ENCODE data around the gene CYP4V2. TPM values are rescaled to one million over a fixed set of nuclear protein-coding genes. Genes with fewer than 3 reads are reported as not detected.
A peak's percentile ranks its signal among the peaks of the same experiment; 100 is the strongest.

Gene CYP4V2
- total and polyA plus RNA-seq, 2 experiments from 2014 or later, result 10.5 to 16.3 TPM

- Histone ChIP-seq H3K36me3 (ENCODE audit: low read depth) (no peaks in the 10 kb centered on the region), H3K4me1 (ENCODE audit: insufficient read depth) (no peaks in the 10 kb centered on the region), H2AFZ (no peak overlapping the region), H3K9me3 (ENCODE audit: low read depth) (no peaks in the 10 kb centered on the region), H3K4me2 (ENCODE audit: unreplicated experiment) (no peak overlapping the region), H3K27ac (no peak overlapping the region), H4K20me1 (ENCODE audit: insufficient read depth) (no peaks in the 10 kb centered on the region), H3F3A (ENCODE audit: insufficient read depth) (no peaks in the 10 kb centered on the region), H3K4me3 (no peak overlapping the region), H3K9ac (no peak overlapping the region), H3K9me2 (ENCODE audit: insufficient read depth) (no peaks in the 10 kb centered on the region), H3K79me2 (ENCODE audit: insufficient read depth) (no peaks in the 10 kb centered on the region), H3K27me3 (replicated peaks; ENCODE audit: insufficient read depth) (no peaks in the 10 kb centered on the region)
- in situ Hi-C loops (cut with MboI), result no loop called here
- DNase-seq, result no peak
- WGBS, 2 experiments (ENCODE audit: low coverage in 1 of 2, low lambda C conversion rate in 2 of 2, missing lambda C conversion rate in 2 of 2), result 21 to 22% methylated on average over 1 of the region's 1 CpG
- TF ChIP-seq EZH2 (IDR thresholded peaks at IDR 0.05; ENCODE audit: insufficient read depth, poor library complexity, severe bottlenecking) (no peak), EZH2phosphoT487 (IDR thresholded peaks at IDR 0.05; ENCODE audit: insufficient read depth, low read depth) (no peak)
Measured at GRCh38 chr4:186248643-186249042, 57.3 kb downstream of the CYP4V2 start.

DNA sequence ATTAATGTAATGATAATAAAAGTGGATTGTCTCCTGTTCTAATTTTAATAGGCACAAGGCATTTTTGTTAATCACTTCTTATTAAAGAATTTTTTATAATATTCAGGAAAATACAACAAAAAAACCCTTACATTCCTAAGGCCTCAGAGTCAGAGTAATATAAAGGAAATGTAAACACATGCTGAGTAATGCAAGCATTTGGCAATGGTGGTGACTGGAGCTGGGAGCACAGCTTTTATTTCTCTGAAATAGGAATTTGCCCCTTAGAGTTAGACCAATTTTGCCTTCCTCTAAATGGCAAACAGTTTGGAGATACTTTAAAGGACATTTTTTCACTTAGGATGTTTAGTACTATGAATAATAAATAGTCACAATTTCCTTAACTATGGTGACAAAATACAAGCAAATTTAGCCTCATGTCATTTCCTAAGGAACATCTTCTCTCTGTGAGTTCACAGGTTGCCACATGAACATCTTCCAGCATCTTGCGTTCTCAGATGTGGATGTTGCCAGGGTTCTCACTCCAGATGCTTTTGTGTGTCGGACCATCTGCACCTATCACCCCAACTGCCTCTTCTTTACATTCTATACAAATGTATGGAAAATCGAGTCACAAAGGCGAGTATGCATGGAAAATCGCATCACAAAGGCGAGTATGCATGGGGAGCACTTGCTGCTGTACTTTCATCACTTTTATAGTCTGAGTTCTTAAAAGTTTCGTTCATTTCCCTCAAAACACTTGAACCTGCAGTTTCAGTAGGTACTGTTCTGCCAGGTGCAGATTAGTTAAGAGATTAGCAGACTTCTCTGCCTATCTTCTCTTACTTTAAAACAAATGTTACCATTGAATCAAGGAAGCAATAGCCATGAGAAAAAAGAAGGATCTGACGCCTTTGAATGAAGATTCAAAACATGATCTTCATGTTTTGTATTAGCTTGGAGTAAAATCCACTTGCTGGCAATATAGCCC lies 58.7 kb downstream of the CYP4V2 start:
- no peaks in the 10 kb centered on the region for H3F3A ChIP-seq (ENCODE audit: insufficient read depth)
- H3K4me2 ChIP-seq (ENCODE audit: unreplicated experiment), result no peak overlapping the region
- no peaks in the 10 kb centered on the region for H3K36me3 ChIP-seq (ENCODE audit: low read depth)
- 29 to 33% methylated on average over 8 of the region's 8 CpGs for WGBS, 2 experiments (ENCODE audit: low coverage in 1 of 2, low lambda C conversion rate in 2 of 2, missing lambda C conversion rate in 2 of 2)
- H2AFZ ChIP-seq, result no peak overlapping the region
- H3K79me2 ChIP-seq (ENCODE audit: insufficient read depth), result no peaks in the 10 kb centered on the region
- no peak overlapping the region for H3K27ac ChIP-seq
- DNase-seq, result peak; percentile 17
- H4K20me1 ChIP-seq (ENCODE audit: insufficient read depth), result no peaks in the 10 kb centered on the region
- H3K9ac ChIP-seq, result no peak overlapping the region
- H3K9me2 ChIP-seq (ENCODE audit: insufficient read depth), result no peaks in the 10 kb centered on the region
- no peaks in the 10 kb centered on the region for H3K9me3 ChIP-seq (ENCODE audit: low read depth)
- no peak overlapping the region for H3K4me3 ChIP-seq
- no peak for TF ChIP-seq EZH2phosphoT487 (IDR thresholded peaks at IDR 0.05; ENCODE audit: insufficient read depth, low read depth)
- H3K27me3 ChIP-seq (replicated peaks; ENCODE audit: insufficient read depth), result no peaks in the 10 kb centered on the region
- no peaks in the 10 kb centered on the region for H3K4me1 ChIP-seq (ENCODE audit: insufficient read depth)
- in situ Hi-C loops (cut with MboI), result no loop called here

DNA sequence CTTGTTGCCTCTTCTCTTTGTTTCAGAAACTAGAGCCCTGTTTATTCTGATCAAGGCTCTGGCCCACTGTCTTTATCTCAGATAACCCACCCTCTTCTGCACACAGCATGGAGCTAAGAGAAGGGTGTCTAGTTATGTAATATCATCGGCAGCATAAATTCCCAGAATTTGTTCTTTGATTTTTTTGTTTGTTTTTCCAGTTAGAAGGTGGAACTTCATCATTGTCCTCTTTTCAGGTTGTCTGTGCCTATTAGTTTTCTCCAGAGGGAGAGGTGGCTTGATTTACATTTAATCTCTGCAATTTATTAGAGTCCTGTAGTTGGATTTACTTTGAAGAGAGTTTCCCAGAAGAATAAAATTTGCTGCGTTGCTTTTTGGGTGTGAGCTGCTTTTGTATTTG lies 59.4 kb downstream of the CYP4V2 start:
- Histone ChIP-seq H3K27me3 (replicated peaks; ENCODE audit: insufficient read depth) (no peaks in the 10 kb centered on the region), H3K9ac (no peak overlapping the region), H3K4me1 (ENCODE audit: insufficient read depth) (no peaks in the 10 kb centered on the region), H3K4me2 (ENCODE audit: unreplicated experiment) (no peak overlapping the region), H3K36me3 (ENCODE audit: low read depth) (no peaks in the 10 kb centered on the region), H3F3A (ENCODE audit: insufficient read depth) (no peaks in the 10 kb centered on the region), H4K20me1 (ENCODE audit: insufficient read depth) (no peaks in the 10 kb centered on the region), H2AFZ (no peak overlapping the region), H3K4me3 (no peak overlapping the region), H3K9me3 (ENCODE audit: low read depth) (no peaks in the 10 kb centered on the region), H3K27ac (no peak overlapping the region), H3K9me2 (ENCODE audit: insufficient read depth) (no peaks in the 10 kb centered on the region), H3K79me2 (ENCODE audit: insufficient read depth) (no peaks in the 10 kb centered on the region)
- WGBS, 2 experiments (ENCODE audit: low coverage in 1 of 2, low lambda C conversion rate in 2 of 2, missing lambda C conversion rate in 2 of 2), result 26 to 39% methylated on average over 2 of the region's 2 CpGs
- in situ Hi-C loops (cut with MboI), result no loop called here
- TF ChIP-seq EZH2 (IDR thresholded peaks at IDR 0.05; ENCODE audit: insufficient read depth, poor library complexity, severe bottlenecking), result no peak
- no peak for TF ChIP-seq EZH2phosphoT487 (IDR thresholded peaks at IDR 0.05; ENCODE audit: insufficient read depth, low read depth)
- no peak for DNase-seq

DNA sequence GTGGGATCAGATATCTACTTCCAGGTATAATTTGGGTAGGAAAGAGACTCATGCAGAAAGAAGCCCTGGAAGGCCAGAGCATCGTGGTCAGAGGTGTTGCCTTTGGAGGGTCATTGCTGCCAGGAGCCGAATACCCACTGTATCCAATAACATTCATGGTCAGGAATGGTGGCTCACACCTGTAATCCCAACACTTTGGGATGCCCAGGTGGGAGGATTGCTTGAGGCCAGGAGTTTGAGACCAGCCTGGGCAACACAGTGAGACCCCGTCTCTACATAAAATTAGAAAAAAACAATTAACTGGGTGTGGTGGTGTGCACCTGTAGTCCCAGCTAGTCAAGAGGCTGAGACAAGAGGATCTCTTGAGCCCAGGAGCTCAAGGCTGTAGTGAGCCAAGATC lies 63.8 kb downstream of the CYP4V2 start:
- Histone ChIP-seq H2AFZ (no peak overlapping the region), H3K9ac (no peak overlapping the region), H3K9me3 (ENCODE audit: low read depth) (no peaks in the 10 kb centered on the region), H4K20me1 (ENCODE audit: insufficient read depth) (no peaks in the 10 kb centered on the region), H3K27ac (no peak overlapping the region), H3K4me1 (ENCODE audit: insufficient read depth) (no peaks in the 10 kb centered on the region), H3K79me2 (ENCODE audit: insufficient read depth) (no peaks in the 10 kb centered on the region), H3F3A (ENCODE audit: insufficient read depth) (no peaks in the 10 kb centered on the region), H3K9me2 (ENCODE audit: insufficient read depth) (no peaks in the 10 kb centered on the region), H3K4me3 (no peak overlapping the region), H3K27me3 (replicated peaks; ENCODE audit: insufficient read depth) (no peaks in the 10 kb centered on the region), H3K4me2 (ENCODE audit: unreplicated experiment) (no peak overlapping the region), H3K36me3 (ENCODE audit: low read depth) (no peaks in the 10 kb centered on the region)
- TF ChIP-seq EZH2phosphoT487 (IDR thresholded peaks at IDR 0.05; ENCODE audit: insufficient read depth, low read depth) (no peak), EZH2 (IDR thresholded peaks at IDR 0.05; ENCODE audit: insufficient read depth, poor library complexity, severe bottlenecking) (no peak)
- DNase-seq, result no peak
- in situ Hi-C loops (cut with MboI), result no loop called here
- 34 to 44% methylated on average over 3 of the region's 3 CpGs for WGBS, 2 experiments (ENCODE audit: low coverage in 1 of 2, low lambda C conversion rate in 2 of 2, missing lambda C conversion rate in 2 of 2)

Data from GM23248 (cell line).